ENCODE data around the gene ARMCX6.
A peak's percentile ranks its signal among the peaks of the same experiment; 100 is the strongest.
"Not testable (repeated sequence)": the region's sequence is repeated elsewhere in the genome, so short reads cannot be mapped to it uniquely, and the experiment has no call there.

ARMCX6 gene

DNA sequence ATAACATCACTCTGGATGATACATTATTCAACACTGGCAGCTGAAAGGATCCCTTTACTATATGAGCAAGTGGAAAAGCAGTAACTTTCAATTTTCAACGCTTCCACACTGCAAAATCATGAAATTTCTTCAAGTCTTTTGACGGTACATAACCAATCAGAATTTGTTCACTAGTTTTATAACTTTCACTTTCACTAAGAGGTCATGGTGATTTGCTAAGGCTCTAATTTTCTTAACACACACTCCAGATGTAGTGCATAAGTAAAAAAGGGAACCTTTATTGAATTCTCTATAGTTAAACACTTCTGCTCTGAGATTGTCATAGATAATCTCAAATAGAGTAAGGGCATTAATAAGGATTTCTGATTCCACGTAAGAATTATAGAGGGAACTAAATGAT lies 37.7 kb upstream of the ARMCX6 start:
- Histone ChIP-seq H3K27ac (ENCODE audit: low read depth, low read length) (no peak overlapping the region), H2BK5ac (ENCODE audit: low read length) (no peak overlapping the region), H3K4ac (ENCODE audit: low read depth, low read length) (no peak overlapping the region), H3K18ac (ENCODE audit: low read length) (no peak overlapping the region), H3K27me3 (ENCODE audit: insufficient read depth, low read length, poor library complexity) (no peaks in the 10 kb centered on the region), H2BK15ac (replicated peaks; ENCODE audit: low read depth) (no peak overlapping the region), H3K79me2 (ENCODE audit: control insufficient read depth, insufficient read depth, low read length) (no peaks in the 10 kb centered on the region), H3K36me3 (ENCODE audit: control insufficient read depth, insufficient read depth, low read length) (no peaks in the 10 kb centered on the region), H2AK5ac (ENCODE audit: low read length) (no peak overlapping the region), H3K56ac (ENCODE audit: low read length) (no peak overlapping the region), H3K9ac (ENCODE audit: low read length) (no peak overlapping the region), H3K79me1 (ENCODE audit: low read length) (no peaks in the 10 kb centered on the region), H4K5ac (ENCODE audit: low read length) (no peak overlapping the region), H2BK120ac (ENCODE audit: low read depth, low read length) (no peak overlapping the region), H4K8ac (ENCODE audit: low read depth, low read length) (no peak overlapping the region), H3K4me3 (ENCODE audit: low read length) (no peak overlapping the region), H3K4me2 (ENCODE audit: low read length) (no peak overlapping the region), H3K4me1 (ENCODE audit: control insufficient read depth, low read depth, low read length) (no peaks in the 10 kb centered on the region), H3K23ac (ENCODE audit: low read length) (no peak overlapping the region)
- DNase-seq = no peak
- no CpG with 5 or more reads among the region's 3 CpGs for WGBS (ENCODE audit: extremely low coverage, insufficient coverage, low lambda C conversion rate)

DNA sequence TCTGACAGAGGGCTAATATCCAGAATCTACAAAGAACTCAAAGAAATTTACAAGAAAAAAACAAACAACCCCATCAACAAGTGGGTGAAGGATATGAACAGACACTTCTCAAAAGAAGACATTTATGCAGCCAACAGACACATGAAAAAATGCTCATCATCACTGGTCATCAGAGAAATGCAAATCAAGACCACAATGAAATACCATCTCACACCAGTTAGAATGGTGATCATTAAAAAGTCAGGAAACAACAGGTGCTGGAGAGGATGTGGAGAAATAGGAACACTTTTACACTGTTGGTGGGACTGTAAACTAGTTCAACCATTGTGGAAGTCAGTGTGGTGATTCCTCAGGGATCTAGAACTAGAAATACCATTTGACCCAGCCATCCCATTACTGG lies 29.9 kb upstream of the ARMCX6 start:
- H3K4me3 ChIP-seq (ENCODE audit: low read length); H3K18ac ChIP-seq (ENCODE audit: low read length); H3K27me3 ChIP-seq (ENCODE audit: insufficient read depth, low read length, poor library complexity); H3K9ac ChIP-seq (ENCODE audit: low read length); H2BK5ac ChIP-seq (ENCODE audit: low read length); H3K27ac ChIP-seq (ENCODE audit: low read depth, low read length); H3K36me3 ChIP-seq (ENCODE audit: control insufficient read depth, insufficient read depth, low read length); H4K8ac ChIP-seq (ENCODE audit: low read depth, low read length); H2BK120ac ChIP-seq (ENCODE audit: low read depth, low read length); DNase-seq; H4K5ac ChIP-seq (ENCODE audit: low read length); H3K23ac ChIP-seq (ENCODE audit: low read length); H3K4me1 ChIP-seq (ENCODE audit: control insufficient read depth, low read depth, low read length); H3K4ac ChIP-seq (ENCODE audit: low read depth, low read length); H3K56ac ChIP-seq (ENCODE audit: low read length); H3K4me2 ChIP-seq (ENCODE audit: low read length); H3K79me1 ChIP-seq (ENCODE audit: low read length); H2BK15ac ChIP-seq (replicated peaks; ENCODE audit: low read depth); H3K79me2 ChIP-seq (ENCODE audit: control insufficient read depth, insufficient read depth, low read length); H2AK5ac ChIP-seq (ENCODE audit: low read length): not testable (repeated sequence)

DNA sequence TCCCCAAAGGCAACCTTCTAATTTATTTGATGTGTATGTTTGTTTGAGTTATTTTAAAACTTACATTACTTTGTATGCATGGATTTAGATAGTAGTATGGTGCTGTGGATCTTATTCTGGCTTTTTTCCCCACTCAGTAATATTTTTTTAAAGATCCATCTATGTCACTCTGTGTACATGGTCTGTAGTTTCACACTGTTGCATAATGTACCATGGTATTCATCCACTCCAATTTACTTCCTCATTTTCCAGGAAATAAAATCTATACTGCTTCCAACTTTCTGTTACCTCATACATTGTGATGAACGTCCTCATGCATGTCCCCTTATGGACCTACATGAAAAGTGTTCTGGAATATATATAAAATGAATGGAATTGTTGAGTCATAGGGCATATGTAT lies 24.3 kb upstream of the ARMCX6 start:
- Histone ChIP-seq H2BK5ac (ENCODE audit: low read length) (no peak overlapping the region), H3K4me1 (ENCODE audit: control insufficient read depth, low read depth, low read length) (no peaks in the 10 kb centered on the region), H3K4me2 (ENCODE audit: low read length) (no peak overlapping the region), H3K23ac (ENCODE audit: low read length) (no peak overlapping the region), H2BK120ac (ENCODE audit: low read depth, low read length) (no peak overlapping the region), H2AK5ac (ENCODE audit: low read length) (no peak overlapping the region), H3K4me3 (ENCODE audit: low read length) (no peak overlapping the region), H3K27ac (ENCODE audit: low read depth, low read length) (no peak overlapping the region), H3K9ac (ENCODE audit: low read length) (no peak overlapping the region), H3K27me3 (ENCODE audit: insufficient read depth, low read length, poor library complexity) (no peaks in the 10 kb centered on the region), H3K36me3 (ENCODE audit: control insufficient read depth, insufficient read depth, low read length) (no peaks in the 10 kb centered on the region), H3K18ac (ENCODE audit: low read length) (no peak overlapping the region), H2BK15ac (replicated peaks; ENCODE audit: low read depth) (no peak overlapping the region), H3K79me2 (ENCODE audit: control insufficient read depth, insufficient read depth, low read length) (no peaks in the 10 kb centered on the region), H4K5ac (ENCODE audit: low read length) (no peak overlapping the region), H4K8ac (ENCODE audit: low read depth, low read length) (no peak overlapping the region), H3K79me1 (ENCODE audit: low read length) (no peaks in the 10 kb centered on the region), H3K56ac (ENCODE audit: low read length) (no peak overlapping the region), H3K4ac (ENCODE audit: low read depth, low read length) (no peak overlapping the region)
- no peak for DNase-seq
- WGBS (ENCODE audit: extremely low coverage, insufficient coverage, low lambda C conversion rate) = no CpG with 5 or more reads among the region's 1 CpG

DNA sequence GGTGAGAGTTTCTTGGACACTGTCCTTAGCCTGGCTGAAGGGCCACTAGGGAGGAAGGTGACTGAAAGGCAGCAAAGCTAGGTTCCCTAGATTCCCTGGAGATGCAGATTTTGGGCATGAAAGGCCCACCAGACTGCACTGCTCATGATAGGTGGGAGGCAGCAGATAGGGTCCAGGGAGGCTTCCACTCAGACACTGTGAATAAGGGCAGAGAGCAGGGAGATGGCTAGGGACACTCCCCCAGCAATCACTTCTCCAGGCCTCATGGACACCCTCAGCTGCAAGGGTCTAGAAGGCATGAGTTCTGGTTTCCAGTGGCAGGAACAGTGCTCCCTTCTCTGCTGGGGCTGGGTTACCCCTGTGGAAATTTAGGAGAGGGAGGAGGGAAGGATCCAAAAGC lies 21.8 kb upstream of the ARMCX6 start:
- Histone ChIP-seq H2BK15ac (replicated peaks; ENCODE audit: low read depth) (no peak overlapping the region), H2BK5ac (ENCODE audit: low read length) (no peak overlapping the region), H3K18ac (ENCODE audit: low read length) (no peak overlapping the region), H3K79me2 (ENCODE audit: control insufficient read depth, insufficient read depth, low read length) (no peaks in the 10 kb centered on the region), H3K9ac (ENCODE audit: low read length) (no peak overlapping the region), H3K27me3 (ENCODE audit: insufficient read depth, low read length, poor library complexity) (no peaks in the 10 kb centered on the region), H2AK5ac (ENCODE audit: low read length) (no peak overlapping the region), H3K23ac (ENCODE audit: low read length) (no peak overlapping the region), H4K5ac (ENCODE audit: low read length) (no peak overlapping the region), H3K56ac (ENCODE audit: low read length) (no peak overlapping the region), H4K8ac (ENCODE audit: low read depth, low read length) (no peak overlapping the region), H3K4ac (ENCODE audit: low read depth, low read length) (no peak overlapping the region), H3K79me1 (ENCODE audit: low read length) (no peaks in the 10 kb centered on the region), H3K4me2 (ENCODE audit: low read length) (no peak overlapping the region), H3K27ac (ENCODE audit: low read depth, low read length) (no peak overlapping the region), H2BK120ac (ENCODE audit: low read depth, low read length) (no peak overlapping the region), H3K4me3 (ENCODE audit: low read length) (no peak overlapping the region), H3K36me3 (ENCODE audit: control insufficient read depth, insufficient read depth, low read length) (no peaks in the 10 kb centered on the region), H3K4me1 (ENCODE audit: control insufficient read depth, low read depth, low read length) (no peaks in the 10 kb centered on the region)
- no peak for DNase-seq

DNA sequence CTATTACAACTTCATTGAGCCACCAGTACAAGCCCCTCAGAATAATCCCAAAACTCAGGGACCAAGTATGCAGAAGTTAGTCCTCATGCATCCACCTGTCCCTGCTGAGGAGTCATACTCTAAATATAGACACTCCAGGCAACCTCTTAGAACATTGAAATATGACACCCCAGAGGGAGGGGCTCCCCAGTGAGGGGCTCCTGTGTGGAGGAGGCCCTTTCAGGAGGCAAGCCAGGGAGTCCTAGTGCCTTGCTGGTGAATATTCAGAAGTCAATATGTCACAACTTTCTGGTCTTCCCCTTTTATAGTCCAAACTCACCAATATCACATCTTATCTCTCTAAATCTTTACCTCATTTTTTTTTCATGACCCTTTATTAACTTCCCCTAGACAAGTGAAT lies 1.6 kb upstream of the ARMCX6 start:
- Histone ChIP-seq H3K23ac (ENCODE audit: low read length) (no peak overlapping the region), H3K4me2 (ENCODE audit: low read length) (no peak overlapping the region), H2BK15ac (replicated peaks; ENCODE audit: low read depth) (no peak overlapping the region), H4K8ac (ENCODE audit: low read depth, low read length) (no peak overlapping the region), H3K9ac (ENCODE audit: low read length) (no peak overlapping the region), H3K18ac (ENCODE audit: low read length) (no peak overlapping the region), H3K79me2 (ENCODE audit: control insufficient read depth, insufficient read depth, low read length) (no peaks in the 10 kb centered on the region), H3K27me3 (ENCODE audit: insufficient read depth, low read length, poor library complexity) (no peaks in the 10 kb centered on the region), H4K5ac (ENCODE audit: low read length) (no peak overlapping the region), H3K56ac (ENCODE audit: low read length) (no peak overlapping the region), H2BK120ac (ENCODE audit: low read depth, low read length) (no peak overlapping the region), H2BK5ac (ENCODE audit: low read length) (no peak overlapping the region), H3K79me1 (ENCODE audit: low read length) (no peaks in the 10 kb centered on the region), H3K27ac (ENCODE audit: low read depth, low read length) (no peak overlapping the region), H3K4me1 (ENCODE audit: control insufficient read depth, low read depth, low read length) (peaks cover 2% of the 10 kb centered on the region), H3K4me3 (ENCODE audit: low read length) (no peak overlapping the region), H2AK5ac (ENCODE audit: low read length) (no peak overlapping the region), H3K4ac (ENCODE audit: low read depth, low read length) (no peak overlapping the region), H3K36me3 (ENCODE audit: control insufficient read depth, insufficient read depth, low read length) (no peaks in the 10 kb centered on the region)
- peak; percentile 75 for DNase-seq

DNA sequence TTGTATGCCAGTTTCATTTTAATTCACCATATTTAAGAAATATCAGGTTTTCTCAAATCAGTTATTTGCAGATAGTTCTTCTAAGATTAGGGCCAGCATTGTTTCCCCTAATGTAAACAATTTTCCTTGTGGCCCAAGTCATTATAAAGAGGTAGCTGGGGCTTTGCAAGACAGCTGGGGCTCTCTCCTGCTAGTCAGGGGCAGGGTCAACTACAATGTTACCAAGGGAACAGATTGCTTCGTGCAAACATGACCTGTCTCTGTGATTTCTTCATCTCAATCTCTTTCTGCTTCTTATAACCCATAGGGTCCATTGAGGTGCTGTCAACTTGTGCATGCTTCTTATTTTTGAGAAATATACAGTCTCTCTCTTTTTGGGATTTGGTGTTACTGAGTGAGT lies 12.1 kb downstream of the ARMCX6 start:
- no peak overlapping the region for H4K8ac ChIP-seq (ENCODE audit: low read depth, low read length)
- H2BK15ac ChIP-seq (replicated peaks; ENCODE audit: low read depth) = no peak overlapping the region
- H3K4me2 ChIP-seq (ENCODE audit: low read length) = no peak overlapping the region
- H3K27ac ChIP-seq (ENCODE audit: low read depth, low read length) = no peak overlapping the region
- H3K9ac ChIP-seq (ENCODE audit: low read length) = no peak overlapping the region
- no peak overlapping the region for H2BK120ac ChIP-seq (ENCODE audit: low read depth, low read length)
- H3K18ac ChIP-seq (ENCODE audit: low read length) = no peak overlapping the region
- H2AK5ac ChIP-seq (ENCODE audit: low read length) = no peak overlapping the region
- no peaks in the 10 kb centered on the region for H3K4me1 ChIP-seq (ENCODE audit: control insufficient read depth, low read depth, low read length)
- H3K4me3 ChIP-seq (ENCODE audit: low read length) = no peak overlapping the region
- H2BK5ac ChIP-seq (ENCODE audit: low read length) = no peak overlapping the region
- no peaks in the 10 kb centered on the region for H3K27me3 ChIP-seq (ENCODE audit: insufficient read depth, low read length, poor library complexity)
- DNase-seq = no peak
- H3K36me3 ChIP-seq (ENCODE audit: control insufficient read depth, insufficient read depth, low read length) = no peaks in the 10 kb centered on the region
- WGBS (ENCODE audit: extremely low coverage, insufficient coverage, low lambda C conversion rate) = no CpG with 5 or more reads among the region's 1 CpG
- no peaks in the 10 kb centered on the region for H3K79me1 ChIP-seq (ENCODE audit: low read length)
- H3K4ac ChIP-seq (ENCODE audit: low read depth, low read length) = no peak overlapping the region
- H3K23ac ChIP-seq (ENCODE audit: low read length) = no peak overlapping the region
- H3K56ac ChIP-seq (ENCODE audit: low read length) = no peak overlapping the region
- no peak overlapping the region for H4K5ac ChIP-seq (ENCODE audit: low read length)
- H3K79me2 ChIP-seq (ENCODE audit: control insufficient read depth, insufficient read depth, low read length) = no peaks in the 10 kb centered on the region

Measured in mesendoderm (in vitro differentiated cells).